ENCODE results near the gene RAD51AP1. TPM values are rescaled to one million over a fixed set of nuclear protein-coding genes. Genes with fewer than 3 reads are reported as not detected.

Gene RAD51AP1
- polyA plus RNA-seq, 1 donor from 2014 or later = 8.0 TPM

GRCh38 chr12:4563336-4563735 is 24.6 kb downstream of the RAD51AP1 start:
- Mint-ChIP-seq H3K36me3 (peaks cover 2% of the 10 kb centered on the region), H3K9me3 (no peaks in the 10 kb centered on the region), H3K27me3 (peaks cover 2% of the 10 kb centered on the region), H3K27ac (no peak overlapping the region), H3K4me1 (peaks cover 31 to 36% (median 32%) of the 10 kb centered on the region in 3 donors), H3K4me3 (peak overlapping the region in 2 of 4 donors; percentile 23 to 56)

- Mint-ChIP-seq H3K9me3 (no peaks in the 10 kb centered on the region), H3K27ac (peak overlapping the region; percentile 24 to 80 (median 61)), H3K4me1 (peaks cover 31 to 45% (median 37%) of the 10 kb centered on the region in 3 donors), H3K36me3 (peaks cover 3% of the 10 kb centered on the region), H3K4me3 (peak overlapping the region; percentile 59 to 90 (median 70)), H3K27me3 (peaks cover 3% of the 10 kb centered on the region)
These were observed 26.1 kb downstream of the RAD51AP1 start for GRCh38 chr12:4564818-4565217.

- peak overlapping the region; percentile 70 to 85 (median 74) for H3K4me3 Mint-ChIP-seq
- H3K27ac Mint-ChIP-seq = peak overlapping the region; percentile 69 to 93 (median 78)
These were observed 27.8 kb downstream of the RAD51AP1 start for GRCh38 chr12:4566474-4566873.

GRCh38 chr12:4567073-4567881 is 28.6 kb downstream of the RAD51AP1 start:
- Mint-ChIP-seq H3K27ac (peak overlapping the region; percentile 78 to 97 (median 87)), H3K9me3 (no peaks in the 10 kb centered on the region), H3K4me3 (peak overlapping the region; percentile 53 to 82 (median 72)), H3K4me1 (peaks cover 31 to 51% (median 38%) of the 10 kb centered on the region in 3 donors), H3K27me3 (peaks cover 1% of the 10 kb centered on the region), H3K36me3 (peaks cover 2% of the 10 kb centered on the region)

More at GRCh38 chr12:4566474-4566873, 27.8 kb downstream of the RAD51AP1 start:
- H3K4me1 Mint-ChIP-seq = peaks cover 31 to 53% (median 38%) of the 10 kb centered on the region in 3 donors
- no peaks in the 10 kb centered on the region for H3K9me3 Mint-ChIP-seq
- H3K36me3 Mint-ChIP-seq = peaks cover 2% of the 10 kb centered on the region
- H3K27me3 Mint-ChIP-seq = peaks cover 3% of the 10 kb centered on the region

- peaks cover 31 to 48% (median 38%) of the 10 kb centered on the region in 3 donors for H3K4me1 Mint-ChIP-seq
- no peak overlapping the region for H3K27ac Mint-ChIP-seq
- H3K9me3 Mint-ChIP-seq = no peaks in the 10 kb centered on the region
- H3K36me3 Mint-ChIP-seq = peaks cover 4% of the 10 kb centered on the region
- no peak overlapping the region for H3K4me3 Mint-ChIP-seq
- peaks cover 1% of the 10 kb centered on the region for H3K27me3 Mint-ChIP-seq
These were observed 30.6 kb downstream of the RAD51AP1 start for GRCh38 chr12:4569261-4569660.

GRCh38 chr12:4572680-4573079 is 34.0 kb downstream of the RAD51AP1 start:
- peaks cover 3 to 21% (median 14%) of the 10 kb centered on the region in 3 donors for H3K4me1 Mint-ChIP-seq
- H3K27ac Mint-ChIP-seq = peak overlapping the region in 1 of 3 donors; percentile 25
- H3K36me3 Mint-ChIP-seq = peaks cover 7% of the 10 kb centered on the region
- H3K27me3 Mint-ChIP-seq = peaks cover 1% of the 10 kb centered on the region
- H3K4me3 Mint-ChIP-seq = no peak overlapping the region
- H3K9me3 Mint-ChIP-seq = no peaks in the 10 kb centered on the region

GRCh38 chr12:4579305-4580102 is 40.8 kb downstream of the RAD51AP1 start:
- Mint-ChIP-seq H3K27me3 (no peaks in the 10 kb centered on the region), H3K4me1 (peaks cover 0 to 12% (median 10%) of the 10 kb centered on the region in 3 donors), H3K27ac (no peak overlapping the region), H3K9me3 (no peaks in the 10 kb centered on the region), H3K4me3 (no peak overlapping the region), H3K36me3 (peaks cover 13% of the 10 kb centered on the region)

- H3K27ac Mint-ChIP-seq = peak overlapping the region in 1 of 3 donors; percentile 28
- H3K36me3 Mint-ChIP-seq = peaks cover 13% of the 10 kb centered on the region
- no peak overlapping the region for H3K4me3 Mint-ChIP-seq
- no peaks in the 10 kb centered on the region for H3K9me3 Mint-ChIP-seq
- H3K4me1 Mint-ChIP-seq = peaks cover 0 to 12% (median 10%) of the 10 kb centered on the region in 3 donors
- H3K27me3 Mint-ChIP-seq = no peaks in the 10 kb centered on the region
These were observed 41.6 kb downstream of the RAD51AP1 start for GRCh38 chr12:4580281-4580688.

- peaks cover 10% of the 10 kb centered on the region for H3K36me3 Mint-ChIP-seq
- H3K4me3 Mint-ChIP-seq = peak overlapping the region in 1 of 4 donors; percentile 49
- peak overlapping the region in 1 of 3 donors; percentile 18 for H3K27ac Mint-ChIP-seq
- peaks cover 0 to 12% (median 10%) of the 10 kb centered on the region in 3 donors for H3K4me1 Mint-ChIP-seq
- H3K9me3 Mint-ChIP-seq = no peaks in the 10 kb centered on the region
- H3K27me3 Mint-ChIP-seq = no peaks in the 10 kb centered on the region
These were observed 45.6 kb downstream of the RAD51AP1 start for GRCh38 chr12:4584281-4584680.

GRCh38 chr12:4584896-4585295 is 46.2 kb downstream of the RAD51AP1 start:
- no peaks in the 10 kb centered on the region for H3K27me3 Mint-ChIP-seq
- no peak overlapping the region for H3K4me3 Mint-ChIP-seq
- H3K4me1 Mint-ChIP-seq = peaks cover 0 to 9% (median 7%) of the 10 kb centered on the region in 3 donors
- H3K27ac Mint-ChIP-seq = no peak overlapping the region
- no peaks in the 10 kb centered on the region for H3K9me3 Mint-ChIP-seq
- H3K36me3 Mint-ChIP-seq = peaks cover 16% of the 10 kb centered on the region

- Mint-ChIP-seq H3K36me3 (peaks cover 25% of the 10 kb centered on the region), H3K4me3 (no peak overlapping the region), H3K27me3 (no peaks in the 10 kb centered on the region), H3K9me3 (no peaks in the 10 kb centered on the region), H3K4me1 (peaks cover 0 to 7% (median 6%) of the 10 kb centered on the region in 3 donors), H3K27ac (no peak overlapping the region)
These were observed 47.8 kb downstream of the RAD51AP1 start for GRCh38 chr12:4586500-4586899.

- peak overlapping the region in 1 of 4 donors; percentile 9 for H3K4me3 Mint-ChIP-seq
- no peaks in the 10 kb centered on the region for H3K27me3 Mint-ChIP-seq
- H3K36me3 Mint-ChIP-seq = peaks cover 24% of the 10 kb centered on the region
- H3K9me3 Mint-ChIP-seq = no peaks in the 10 kb centered on the region
- peaks cover 0 to 7% (median 6%) of the 10 kb centered on the region in 3 donors for H3K4me1 Mint-ChIP-seq
- no peak overlapping the region for H3K27ac Mint-ChIP-seq
These were observed 48.4 kb downstream of the RAD51AP1 start for GRCh38 chr12:4587108-4587507.

- Mint-ChIP-seq H3K4me3 (no peak overlapping the region), H3K27me3 (no peaks in the 10 kb centered on the region), H3K9me3 (no peaks in the 10 kb centered on the region), H3K36me3 (peaks cover 19% of the 10 kb centered on the region), H3K27ac (no peak overlapping the region), H3K4me1 (peaks cover 0 to 4% (median 4%) of the 10 kb centered on the region in 3 donors)
These were observed 50.2 kb downstream of the RAD51AP1 start for GRCh38 chr12:4588916-4589315.

GRCh38 chr12:4589941-4590340 is 51.3 kb downstream of the RAD51AP1 start:
- H3K27me3 Mint-ChIP-seq = no peaks in the 10 kb centered on the region
- H3K27ac Mint-ChIP-seq = no peak overlapping the region
- H3K9me3 Mint-ChIP-seq = no peaks in the 10 kb centered on the region
- H3K4me1 Mint-ChIP-seq = no peaks in the 10 kb centered on the region
- peaks cover 16% of the 10 kb centered on the region for H3K36me3 Mint-ChIP-seq
- H3K4me3 Mint-ChIP-seq = no peak overlapping the region

- H3K4me1 Mint-ChIP-seq = no peaks in the 10 kb centered on the region
- peaks cover 18% of the 10 kb centered on the region for H3K36me3 Mint-ChIP-seq
- H3K4me3 Mint-ChIP-seq = no peak overlapping the region
- H3K27me3 Mint-ChIP-seq = no peaks in the 10 kb centered on the region
- H3K27ac Mint-ChIP-seq = no peak overlapping the region
- H3K9me3 Mint-ChIP-seq = no peaks in the 10 kb centered on the region
These were observed 52.5 kb downstream of the RAD51AP1 start for GRCh38 chr12:4591180-4591687.

Measured in IgD-negative memory B cell (primary cell).